Loucy (cell line): ENCODE data around the gene SIGLEC10.

Source experiments
- H2AFZ ChIP-seq: fragments of 200-600 bp; sonication (generic); 2 replicates; pipeline ENCODE4 v1.6.0; 2016; ENCODE audit warnings: antibody characterized with exemption, mild to moderate bottlenecking, low read length, moderate library complexity
- H3F3A ChIP-seq: fragments of 200-600 bp; 2 replicates; pipeline ENCODE4 v1.6.0; 2016; ENCODE audit warnings: antibody characterized with exemption, low read depth, mild to moderate bottlenecking
- H3K27me3 ChIP-seq: fragments of 200-600 bp; sonication (generic); 2 replicates; pipeline ENCODE4 v1.6.1; 2014; ENCODE audit warnings: low read length, mild to moderate bottlenecking; ENCODE audit not compliant: insufficient read depth, poor library complexity, severe bottlenecking
- H3K36me3 ChIP-seq: fragments of 200-600 bp; sonication (generic); 2 replicates; pipeline ENCODE4 v1.6.1; 2016; ENCODE audit warnings: low read length; ENCODE audit not compliant: insufficient read depth
- H3K4me1 ChIP-seq: fragments of 200-600 bp; sonication (generic); 2 replicates; pipeline ENCODE4 v1.5.1; 2014; ENCODE audit warnings: low read length, mild to moderate bottlenecking; ENCODE audit not compliant: insufficient read depth, poor library complexity, severe bottlenecking
- H3K4me2 ChIP-seq: fragments of 200-600 bp; sonication (generic); 2 replicates; pipeline ENCODE4 v1.6.0; 2014; ENCODE audit warnings: antibody characterized with exemption, low read length, low read depth, mild to moderate bottlenecking; ENCODE audit not compliant: poor library complexity, severe bottlenecking
- H3K4me3 ChIP-seq: fragments of 200-600 bp; sonication (generic); 2 replicates; pipeline ENCODE4 v1.5.1; 2014; ENCODE audit warnings: low read length, mild to moderate bottlenecking, mixed read lengths; ENCODE audit not compliant: poor library complexity, severe bottlenecking
- H3K79me2 ChIP-seq: fragments of 200-600 bp; sonication (generic); 2 replicates; pipeline ENCODE4 v1.6.1; 2014; ENCODE audit warnings: low read length; ENCODE audit not compliant: insufficient read depth
- H3K9ac ChIP-seq: fragments of 200-600 bp; sonication (generic); 2 replicates; pipeline ENCODE4 v1.6.0; 2014; ENCODE audit warnings: mild to moderate bottlenecking, low read depth, low read length, moderate library complexity; ENCODE audit not compliant: poor library complexity, severe bottlenecking
- H3K9me2 ChIP-seq: fragments of 200-600 bp; sonication (generic); replicated peaks from 2 replicates; pipeline ENCODE4 v1.6.1; 2016; ENCODE audit warnings: low read depth, low read length, mixed read lengths
- H3K9me3 ChIP-seq: fragments of 200-600 bp; sonication (generic); 2 replicates; pipeline ENCODE4 v1.6.1; 2014; ENCODE audit warnings: mild to moderate bottlenecking, antibody characterized with exemption, low read length, low read depth; ENCODE audit not compliant: insufficient read depth
- H4K20me1 ChIP-seq: fragments of 200-600 bp; sonication (generic); 2 replicates; pipeline ENCODE4 v1.6.0; 2014; ENCODE audit warnings: antibody characterized with exemption, low read length, mild to moderate bottlenecking; ENCODE audit not compliant: insufficient read depth, poor library complexity, severe bottlenecking
- CTCF ChIP-seq: fragments of 200-600 bp; sonication (generic); conservative IDR thresholded peaks from 2 replicates; pipeline ENCODE4 v1.5.1; 2014; ENCODE audit warnings: mild to moderate bottlenecking, antibody characterized with exemption, low read length
- EZH2phosphoT487 ChIP-seq: fragments of 200-600 bp; IDR thresholded peaks from 2 replicates; pipeline ENCODE4 v1.6.1; 2018; ENCODE audit warnings: antibody characterized with exemption, mild to moderate bottlenecking, moderate library complexity, borderline replicate concordance

SIGLEC10 gene

GRCh38 chr19:51457351-51458013 lies 40.0 kb upstream of the SIGLEC10 start:
- TF ChIP-seq CTCF: no peak
- no peak for TF ChIP-seq EZH2phosphoT487
- Histone ChIP-seq H3K9me2 (no peaks in the 10 kb centered on the region), H3K9ac (no peak overlapping the region), H3K9me3 (no peaks in the 10 kb centered on the region), H2AFZ (no peak overlapping the region), H3K27me3 (no peaks in the 10 kb centered on the region), H3K36me3 (no peaks in the 10 kb centered on the region), H3F3A (peaks cover 4% of the 10 kb centered on the region; the same call in 1 of the 2 replicates), H3K4me1 (peaks cover 29% of the 10 kb centered on the region), H3K4me3 (no peak overlapping the region), H3K79me2 (no peaks in the 10 kb centered on the region), H3K4me2 (no peak overlapping the region), H4K20me1 (no peaks in the 10 kb centered on the region)

DNA sequence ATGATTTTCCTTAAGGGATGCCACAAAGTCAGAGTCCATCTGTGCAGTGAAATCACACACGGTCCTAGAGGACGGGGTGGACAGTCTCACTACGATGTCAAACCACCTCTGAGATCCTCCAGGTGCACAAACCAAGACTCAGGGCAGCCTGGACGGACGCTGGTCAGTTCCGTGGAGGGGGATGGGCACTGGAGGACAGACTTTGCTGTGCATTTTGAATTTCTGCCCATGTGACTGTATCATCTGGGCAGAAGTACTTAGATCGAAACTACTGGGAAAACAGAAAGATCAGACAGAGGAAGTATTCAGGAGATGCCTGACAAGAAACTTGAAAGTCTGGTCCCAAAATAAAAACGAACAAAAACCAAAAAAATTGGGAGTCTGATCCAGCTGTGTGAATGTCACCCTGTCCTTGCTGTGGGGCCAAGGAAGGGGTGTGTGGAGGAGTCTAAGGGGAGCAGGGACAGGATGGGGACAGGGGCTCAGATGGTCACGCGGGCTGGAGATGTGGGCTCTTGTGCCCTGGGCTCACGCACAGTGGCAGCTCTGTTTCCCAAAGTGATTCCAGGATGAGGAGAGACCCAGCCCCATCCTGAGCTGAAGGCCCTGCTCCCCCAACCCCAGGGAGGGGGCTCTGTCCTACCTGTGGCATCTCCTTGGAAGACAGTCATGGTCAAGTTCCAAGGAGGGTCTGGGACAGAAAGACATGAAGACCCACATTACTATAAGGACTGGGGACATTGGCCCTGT lies 39.3 kb upstream of the SIGLEC10 start:
- TF ChIP-seq EZH2phosphoT487: no peak
- TF ChIP-seq CTCF: no peak
- Histone ChIP-seq H3K9me3 (no peaks in the 10 kb centered on the region), H3K4me2 (no peak overlapping the region), H3K79me2 (no peaks in the 10 kb centered on the region), H3K9ac (no peak overlapping the region), H3K9me2 (no peaks in the 10 kb centered on the region), H3K4me3 (no peak overlapping the region), H2AFZ (no peak overlapping the region), H3K36me3 (no peaks in the 10 kb centered on the region), H3K4me1 (peaks cover 21% of the 10 kb centered on the region), H3K27me3 (no peaks in the 10 kb centered on the region), H4K20me1 (no peaks in the 10 kb centered on the region), H3F3A (peaks cover 4% of the 10 kb centered on the region; the same call in 1 of the 2 replicates)

- no peak for TF ChIP-seq CTCF
- no peak for TF ChIP-seq EZH2phosphoT487
- Histone ChIP-seq H4K20me1 (no peaks in the 10 kb centered on the region), H3K9me2 (no peaks in the 10 kb centered on the region), H3K4me2 (no peak overlapping the region), H3K9ac (no peak overlapping the region), H3F3A (no peaks in the 10 kb centered on the region), H3K4me1 (peaks cover 11% of the 10 kb centered on the region), H3K27me3 (no peaks in the 10 kb centered on the region), H3K4me3 (no peak overlapping the region), H3K36me3 (no peaks in the 10 kb centered on the region), H3K79me2 (no peaks in the 10 kb centered on the region), H3K9me3 (no peaks in the 10 kb centered on the region), H2AFZ (no peak overlapping the region)
These were observed 33.4 kb upstream of the SIGLEC10 start for GRCh38 chr19:51450730-51451307.
